H1 (cell line): ENCODE measurements around the gene CHPF2. TPM values are rescaled to one million over a fixed set of nuclear protein-coding genes. Genes with fewer than 3 reads are reported as not detected.

Experiments
- CHD7 ChIP-seq: fragments of 300-600 bp; sonication (generic); IDR thresholded peaks from 2 replicates; pipeline ENCODE4 v1.7.1; 2012; ENCODE audit warnings: low read length, moderate library complexity, mild to moderate bottlenecking, inconsistent platforms; ENCODE audit not compliant: insufficient replicate concordance
- CREB1 ChIP-seq: IDR thresholded peaks from 2 replicates; pipeline ENCODE4 v1.6.1; 2012; ENCODE audit warnings: inconsistent platforms
- SAP30 ChIP-seq: fragments of 300-600 bp; sonication (generic); IDR thresholded peaks from 2 replicates; pipeline ENCODE4 v1.7.1; 2012; ENCODE audit warnings: low read length, moderate library complexity, mild to moderate bottlenecking, inconsistent platforms; ENCODE audit not compliant: insufficient read depth, insufficient replicate concordance
- TEAD4 ChIP-seq: IDR thresholded peaks from 2 replicates; pipeline ENCODE4 v1.6.1; 2012; ENCODE audit warnings: low read depth, low read length, inconsistent platforms, mixed read lengths
- polyA plus RNA-seq, 7 experiments: library from polyadenylated mRNA; depleted of rRNA in 3 of 7; stranded (reverse) in 5 of 7; unstranded in 2 of 7; fragments of >200 nt in 5 of 7; fragments of 200-250 nt in 2 of 7; gene quantifications; 1 replicate in 5 of 7; 2 replicates in 1 of 7; 4 replicates in 1 of 7; pipeline versions ENCODE4 v1.2.1 to v1.2.3, GENCODE V29; 2011 to 2013; ENCODE audit warnings: missing spikeins in 2 of 7, mixed read lengths in 2 of 7
- total RNA-seq: library from RNA; stranded (reverse); fragmentation: NEBNext Ultra II Directional; extraction: Animal tissue kit (Norgen Biotek cat#: 25700); gene quantifications from 2 replicates; pipeline ENCODE4 v1.2.1, GENCODE V29; 2021

CHPF2 gene
- total and polyA plus RNA-seq, 2 of the 8 experiments (the other 6 are each of a cell fraction or from before 2014, with no cell fraction given) = 14.4 to 20.6 TPM

GRCh38 chr7:151197932-151198331 lies 34.4 kb upstream of the CHPF2 start (continued):
- TF ChIP-seq CHD7 = no peak
- no peak for TF ChIP-seq CREB1
- no peak for TF ChIP-seq SAP30
- TF ChIP-seq TEAD4 = no peak
